ENCODE measurements around the gene STKLD1.

- TF ChIP-seq CTCF (IDR thresholded peaks at IDR 0.05; ENCODE audit: low read length) (0 out of 2 replicates have a peak, but pooled peaks have one; percentile 6), EZH2 (optimal IDR thresholded peaks at IDR 0.05; ENCODE audit: low read depth, low read length) (no peak), EZH2phosphoT487 (IDR thresholded peaks at IDR 0.05; ENCODE audit: low read length) (no peak)
These were observed 946 bp upstream of the STKLD1 start for GRCh38 chr9:133375116-133375723.

All from MM.1S (cell line).